Fibroblast of lung (primary cell): ENCODE data around the gene FUCA2. TPM values are rescaled to one million over a fixed set of nuclear protein-coding genes. Genes with fewer than 3 reads are reported as not detected.
"Not testable (repeated sequence)": the region's sequence is repeated elsewhere in the genome, so short reads cannot be mapped to it uniquely, and the experiment has no call there.

Source experiments
- DNase-seq, 2 donors: peaks; one replicate each; pipeline versions ENCODE4 v3.0.0 to v3.0.0-alpha.2; 2010; ENCODE audit warnings: low read depth in 2 of 2
- H2AFZ ChIP-seq: 2 replicates; pipeline ENCODE4 v1.5.1; 2012; ENCODE audit warnings: low read length, control low read depth, inconsistent platforms
- H3K27ac ChIP-seq: 2 replicates; pipeline ENCODE4 v1.5.1; 2011; ENCODE audit warnings: low read length, control low read depth; ENCODE audit not compliant: insufficient read depth
- H3K27me3 ChIP-seq: 2 replicates; pipeline ENCODE4 v1.5.1; 2011; ENCODE audit warnings: mild to moderate bottlenecking, low read length; ENCODE audit not compliant: control insufficient read depth, insufficient read depth
- H3K36me3 ChIP-seq: 2 replicates; pipeline ENCODE4 v1.5.1; 2011; ENCODE audit warnings: low read length; ENCODE audit not compliant: control insufficient read depth, insufficient read depth
- H3K4me1 ChIP-seq: 2 replicates; pipeline ENCODE4 v1.5.1; 2011; ENCODE audit warnings: low read length; ENCODE audit not compliant: control insufficient read depth, insufficient read depth; ENCODE audit errors: extremely low read depth
- H3K4me2 ChIP-seq: 2 replicates; pipeline ENCODE4 v1.5.1; 2011; ENCODE audit warnings: low read length, control low read depth; ENCODE audit not compliant: insufficient read depth; ENCODE audit errors: extremely low read depth
- H3K4me3 ChIP-seq, 4 experiments: fragments of 200-600 bp in 1 of 4; sonication (generic) in 1 of 4; replicated peaks in 1 of 4; 2 replicates each; pipeline ENCODE4 v1.5.1; 2011 to 2016; ENCODE audit warnings: low read length in 4 of 4, low read depth in 3 of 4, mild to moderate bottlenecking in 3 of 4, control low read depth in 2 of 4, inconsistent platforms in 1 of 4, mixed read lengths in 1 of 4; ENCODE audit not compliant: insufficient read depth in 1 of 4; ENCODE audit errors: control extremely low read depth in 1 of 4
- H3K79me2 ChIP-seq: 2 replicates; pipeline ENCODE4 v1.5.1; 2012; ENCODE audit warnings: mild to moderate bottlenecking, low read length, inconsistent platforms; ENCODE audit not compliant: control insufficient read depth, insufficient read depth
- H3K9ac ChIP-seq: 2 replicates; pipeline ENCODE4 v1.5.1; 2011; ENCODE audit warnings: mild to moderate bottlenecking, low read length, control low read depth; ENCODE audit not compliant: insufficient read depth
- H3K9me3 ChIP-seq: 2 replicates; pipeline ENCODE4 v1.5.1; 2012; ENCODE audit warnings: low read depth, low read length; ENCODE audit not compliant: control insufficient read depth, insufficient read depth
- H4K20me1 ChIP-seq: 2 replicates; pipeline ENCODE4 v1.5.1; 2011; ENCODE audit warnings: low read length; ENCODE audit not compliant: control insufficient read depth, insufficient read depth; ENCODE audit errors: extremely low read depth
- CTCF ChIP-seq, 2 donors: IDR thresholded peaks in 1 of 2; conservative IDR thresholded peaks in 1 of 2; 1 replicate in 1 of 2; 2 replicates in 1 of 2; pipeline ENCODE4 v1.5.1; 2011 to 2012; ENCODE audit warnings: low read length in 2 of 2, control low read depth in 1 of 2, inconsistent platforms in 1 of 2, low read depth in 1 of 2, mild to moderate bottlenecking in 1 of 2
- EZH2 ChIP-seq: IDR thresholded peaks from 2 replicates; pipeline ENCODE4 v1.5.1; 2012; ENCODE audit warnings: low read length, control low read depth, mild to moderate bottlenecking; ENCODE audit errors: missing control alignments
- polyA plus RNA-seq, 2 donors: library from polyadenylated mRNA; depleted of rRNA in 1 of 2; stranded (reverse) in 1 of 2; unstranded in 1 of 2; fragments of >200 nt; gene quantifications; 2 replicates each; pipeline ENCODE4 v1.2.1, GENCODE V29; 2011 to 2012; ENCODE audit warnings: missing spikeins in 1 of 2
- total RNA-seq: library from RNA; depleted of rRNA; stranded (reverse); fragments of >200 nt; gene quantifications from 2 replicates; pipeline ENCODE4 v1.2.1, GENCODE V29; 2014

FUCA2 gene
- total and polyA plus RNA-seq, 2 donors (not counting 1 experiment from before 2014, with no cell fraction given), result 60.8 to 107 TPM

GRCh38 chr6:143449082-143449713 lies 62.3 kb downstream of the FUCA2 start:
- Histone ChIP-seq H3K9me3 (no peaks in the 10 kb centered on the region), H3K36me3 (no peaks in the 10 kb centered on the region), H3K79me2 (peaks cover 18% of the 10 kb centered on the region), H2AFZ (peak overlapping the region; percentile 76), H3K4me3 (peak overlapping the region; percentile 71 to 95 (median 90)), H4K20me1 (no peaks in the 10 kb centered on the region), H3K4me1 (peaks cover 8% of the 10 kb centered on the region), H3K9ac (no peak overlapping the region), H3K4me2 (peak overlapping the region; percentile 89), H3K27ac (peak overlapping the region; percentile 76), H3K27me3 (no peaks in the 10 kb centered on the region)
- DNase-seq, result no peak
- no peak for TF ChIP-seq CTCF (conservative IDR thresholded peaks at IDR 0.05 in 1 of 2, IDR thresholded peaks at IDR 0.05 in 1 of 2; ENCODE audit: low read depth in 1 of 2, low read length in 2 of 2)
- TF ChIP-seq EZH2, result no peak

GRCh38 chr6:143447865-143448264 lies 63.7 kb downstream of the FUCA2 start:
- H2AFZ ChIP-seq, H3K9ac ChIP-seq: not testable (repeated sequence)
- H3K79me2 ChIP-seq, result peaks cover 18% of the 10 kb centered on the region

More at GRCh38 chr6:143447865-143448264, 63.7 kb downstream of the FUCA2 start:
- H3K27ac ChIP-seq, H3K4me3 ChIP-seq, DNase-seq, H3K27me3 ChIP-seq, H3K4me1 ChIP-seq, H3K4me2 ChIP-seq, H3K9me3 ChIP-seq, H3K36me3 ChIP-seq, H4K20me1 ChIP-seq: not testable (repeated sequence)

Other genes starting within 250 kb of the FUCA2 start
- 4.1 and 5.0 TPM in 2 replicates for gene ADAT2, start 61.0 kb downstream of the FUCA2 start, total RNA-seq
- gene ADAT2, start 61.0 kb downstream of the FUCA2 start, polyA plus RNA-seq, result 4.7 TPM in 2 replicates
- 20.3 and 25.6 TPM in 2 replicates for gene PEX3, start 60.9 kb downstream of the FUCA2 start, total RNA-seq
- gene PEX3, start 60.9 kb downstream of the FUCA2 start, polyA plus RNA-seq, result 22.4 and 31.2 TPM in 2 replicates
- gene PHACTR2, start 166.2 kb upstream of the FUCA2 start, total RNA-seq, result 25.2 and 40.1 TPM in 2 replicates
- 45.5 and 55.0 TPM in 2 replicates for gene PHACTR2, start 166.2 kb upstream of the FUCA2 start, polyA plus RNA-seq